ENCODE measurements around the gene TM9SF1. TPM values are rescaled to one million over a fixed set of nuclear protein-coding genes. Genes with fewer than 3 reads are reported as not detected.
A peak's percentile ranks its signal among the peaks of the same experiment; 100 is the strongest.

TM9SF1 gene
- total and polyA plus RNA-seq, 12 donors = 10.8 to 36.4 (median 18.7) TPM

GRCh38 chr14:24145690-24146452 lies 49.4 kb downstream of the TM9SF1 start:
- H3K27ac ChIP-seq = peak overlapping the region; percentile 79 to 97 (median 94)
- ATAC-seq (no peak), DNase-seq (no peak)
- no peaks in the 10 kb centered on the region for H3K27me3 ChIP-seq
- peaks cover 18 to 61% (median 35%) of the 10 kb centered on the region in 9 donors for H3K4me1 ChIP-seq
- H3K9me3 ChIP-seq = no peaks in the 10 kb centered on the region
- peak overlapping the region; percentile 75 to 96 (median 84) for H3K4me3 ChIP-seq
- intact Hi-C loops (cut with DNase I) = loop anchor here in 4 of 10 donors (2.0 to 10.0 kb wide), 4 partner anchors 15 to 841 kb away; partner anchors contain the start of genes DCAF11 (in 3 of the 4), NRL (in 3 of the 4), BCL2L2 (in 1 of the 4) and IRF9 (in 1 of the 4)
- TF ChIP-seq CTCF (IDR thresholded peaks at IDR 0.05) = no peak
- peaks cover 0 to 55% (median 22%) of the 10 kb centered on the region in 9 donors for H3K36me3 ChIP-seq
- 14% methylated on average over 9 of the region's 9 CpGs for WGBS, 2 donors

- intact Hi-C loops (cut with DNase I) = loop anchor here in 3 of 10 donors (5.0 to 10.0 kb wide), 2 partner anchors 33 to 840 kb away; partner anchors contain the start of genes DCAF11 (in 2 of the 3), NRL (in 2 of the 3), BCL2L2 (in 1 of the 3) and PPP1R3E (in 1 of the 3)
- Histone ChIP-seq H3K9me3 (no peaks in the 10 kb centered on the region), H3K36me3 (peaks cover 0 to 48% (median 16%) of the 10 kb centered on the region in 9 donors), H3K27me3 (no peaks in the 10 kb centered on the region), H3K27ac (peak overlapping the region in 8 of 10 donors; percentile 89 to 95 (median 94)), H3K4me3 (peak overlapping the region in 5 of 10 donors; percentile 75 to 96 (median 92)), H3K4me1 (peaks cover 18 to 65% (median 37%) of the 10 kb centered on the region in 9 donors)
- WGBS, 2 donors = 91 to 96% methylated on average over 2 of the region's 2 CpGs
- ATAC-seq = no peak
- TF ChIP-seq CTCF (IDR thresholded peaks at IDR 0.05) = no peak
- DNase-seq = no peak
Observed at GRCh38 chr14:24145219-24145618, 50.0 kb downstream of the TM9SF1 start.

DNA sequence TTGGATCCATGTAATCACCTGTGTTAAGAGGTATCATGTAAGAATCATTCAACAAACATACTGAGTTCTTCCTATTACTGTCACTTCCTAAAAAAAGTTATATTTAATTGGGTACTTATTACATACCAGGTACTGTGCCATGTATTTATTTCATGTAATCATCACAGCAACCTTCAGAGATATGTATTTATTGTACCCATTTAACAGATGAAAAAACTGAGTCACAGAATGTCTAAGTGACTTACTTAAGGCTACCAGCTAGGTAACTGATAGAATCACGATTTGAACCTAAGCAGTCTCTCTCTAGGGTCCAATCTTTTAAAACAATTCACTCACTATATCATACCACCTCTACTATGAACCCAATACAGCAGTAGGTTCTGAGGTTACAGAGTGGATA lies 50.8 kb downstream of the TM9SF1 start:
- no peak for DNase-seq
- H3K36me3 ChIP-seq = peaks cover 0 to 46% (median 8%) of the 10 kb centered on the region in 9 donors
- 91% methylated on average over 1 of the region's 1 CpG for WGBS, 2 donors
- no peaks in the 10 kb centered on the region for H3K9me3 ChIP-seq
- peak overlapping the region in 2 of 10 donors; percentile 1 to 92 for H3K27ac ChIP-seq
- intact Hi-C loops (cut with DNase I) = loop anchor here in 1 of 10 donors (10.0 kb wide), 1 partner anchor 840 kb away; the partner anchor contains the start of genes BCL2L2 and PPP1R3E
- H3K4me3 ChIP-seq = no peak overlapping the region
- peaks cover 20 to 67% (median 44%) of the 10 kb centered on the region in 9 donors for H3K4me1 ChIP-seq
- no peaks in the 10 kb centered on the region for H3K27me3 ChIP-seq
- no peak for TF ChIP-seq CTCF (IDR thresholded peaks at IDR 0.05)
- ATAC-seq = no peak

DNA sequence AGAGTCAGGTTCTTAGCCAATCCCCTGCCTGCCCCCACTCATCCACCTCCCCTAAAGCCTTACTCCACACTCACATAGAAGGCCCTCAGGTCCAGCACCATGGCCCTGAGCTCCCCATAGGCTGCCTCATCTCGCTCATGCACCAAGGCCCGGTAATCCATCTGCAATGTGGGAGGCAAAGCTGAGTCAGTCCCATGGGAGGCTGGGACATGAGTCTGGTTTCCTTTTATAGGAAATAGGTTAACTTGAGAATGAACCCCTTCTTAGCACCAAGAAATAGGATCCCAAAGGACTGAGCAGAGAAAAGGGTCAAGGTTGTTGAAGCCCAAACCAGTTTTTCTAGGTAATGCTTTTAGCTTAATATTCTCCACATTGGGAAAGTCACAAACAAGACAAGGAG lies 51.7 kb downstream of the TM9SF1 start:
- DNase-seq (no peak), ATAC-seq (no peak)
- Histone ChIP-seq H3K36me3 (peaks cover 0 to 46% (median 12%) of the 10 kb centered on the region in 9 donors), H3K9me3 (no peaks in the 10 kb centered on the region), H3K27me3 (no peaks in the 10 kb centered on the region), H3K4me3 (no peak overlapping the region), H3K27ac (peak overlapping the region in 1 of 10 donors; percentile 2), H3K4me1 (peaks cover 20 to 67% (median 43%) of the 10 kb centered on the region in 9 donors)
- 61 to 74% methylated on average over 2 of the region's 2 CpGs for WGBS, 2 donors
- intact Hi-C loops (cut with DNase I) = loop anchor here in 1 of 10 donors (10.0 kb wide), 1 partner anchor 839 kb away; the partner anchor contains the start of genes BCL2L2 and PPP1R3E
- TF ChIP-seq CTCF (IDR thresholded peaks at IDR 0.05) = no peak
